ENCODE results near the gene ITLN2.

DNA sequence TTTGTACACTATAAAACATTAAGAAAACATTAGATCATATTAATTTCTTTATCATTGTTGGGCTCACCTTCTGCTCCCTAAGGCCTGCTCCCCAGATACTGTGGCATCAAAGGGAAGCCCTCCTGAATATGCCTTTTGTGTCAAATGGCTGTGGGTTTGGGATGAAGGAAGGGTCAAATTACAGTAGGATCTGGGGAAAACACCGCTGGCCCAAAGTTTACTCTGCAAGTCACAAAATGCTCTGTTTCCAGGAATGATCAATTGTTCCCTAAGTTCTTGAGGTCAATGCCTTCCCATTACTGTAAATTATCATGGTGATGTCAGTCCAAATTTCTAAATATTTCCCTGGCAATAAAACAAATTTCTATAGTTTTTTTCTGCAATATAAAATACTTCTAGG lies 6.8 kb upstream of the ITLN2 start:
- TF ChIP-seq TARDBP (IDR thresholded peaks at IDR 0.05) (no peak), ATF1 (CRISPR knock-in tag; IDR thresholded peaks at IDR 0.05) (no peak), ATF1 (tag; IDR thresholded peaks at IDR 0.05) (no peak), CREM (IDR thresholded peaks at IDR 0.05; ENCODE audit: low read depth) (no peak), SP2 (IDR thresholded peaks at IDR 0.05; ENCODE audit: extremely low read depth, low read depth, low read length, poor library complexity, severe bottlenecking) (no peak), SETDB1 (IDR thresholded peaks at IDR 0.05; ENCODE audit: low read length) (no peak), ZNF165 (CRISPR knock-in tag; IDR thresholded peaks at IDR 0.05; ENCODE audit: borderline replicate concordance) (no peak), SP1 (CRISPR knock-in tag; IDR thresholded peaks at IDR 0.05) (no peak), KLF1 (tag; IDR thresholded peaks at IDR 0.05) (no peak)
